Right lobe of liver (tissue), 4 donors: ENCODE data around the gene KRTAP2-3.

ENCODE experiments used
- POLR2A ChIP-seq: fragments of 450-650 bp; IDR thresholded peaks from one replicate; pipeline ENCODE4 v1.6.1; 2017; ENCODE audit warnings: antibody characterized with exemption, mild to moderate bottlenecking
- TF ChIP-seq, protein P1 (sequence below), 4 donors: fragments of 200-600 bp in 3 of 4; fragments of 450-650 bp in 1 of 4; IDR thresholded peaks; one replicate each; pipeline versions ENCODE4 v1.5.1 to v1.8.0; 2016 to 2022; ENCODE audit warnings: antibody characterized with exemption in 4 of 4, mild to moderate bottlenecking in 2 of 4
- donor health status: DM: no; HTN: no; CAD: no.
- donor health status: DM: no; HTN: no; CAD: no.
- donor health status: DM: no; HTN: yes; CAD: no.

DNA sequence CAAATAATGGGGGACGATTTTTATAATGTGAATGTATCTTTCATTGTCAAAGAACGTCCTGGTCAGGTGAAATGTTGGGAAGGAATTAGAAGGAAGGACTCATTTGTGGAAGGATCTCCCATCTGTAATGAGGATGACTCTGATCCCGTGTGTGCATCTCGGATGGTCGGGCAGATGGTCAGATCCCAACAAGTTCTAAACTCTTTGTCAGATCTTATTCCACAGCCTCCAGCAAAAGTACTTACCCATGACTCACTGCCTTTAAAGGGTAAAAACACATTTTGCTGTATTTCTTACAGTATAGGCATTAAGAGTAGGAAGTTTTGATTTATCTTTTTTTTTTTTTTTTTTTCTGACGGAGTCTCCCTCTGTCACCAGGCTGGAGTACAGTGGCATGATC, 38.6 kb upstream of the KRTAP2-3 start:
- TF ChIP-seq, protein P1, sequence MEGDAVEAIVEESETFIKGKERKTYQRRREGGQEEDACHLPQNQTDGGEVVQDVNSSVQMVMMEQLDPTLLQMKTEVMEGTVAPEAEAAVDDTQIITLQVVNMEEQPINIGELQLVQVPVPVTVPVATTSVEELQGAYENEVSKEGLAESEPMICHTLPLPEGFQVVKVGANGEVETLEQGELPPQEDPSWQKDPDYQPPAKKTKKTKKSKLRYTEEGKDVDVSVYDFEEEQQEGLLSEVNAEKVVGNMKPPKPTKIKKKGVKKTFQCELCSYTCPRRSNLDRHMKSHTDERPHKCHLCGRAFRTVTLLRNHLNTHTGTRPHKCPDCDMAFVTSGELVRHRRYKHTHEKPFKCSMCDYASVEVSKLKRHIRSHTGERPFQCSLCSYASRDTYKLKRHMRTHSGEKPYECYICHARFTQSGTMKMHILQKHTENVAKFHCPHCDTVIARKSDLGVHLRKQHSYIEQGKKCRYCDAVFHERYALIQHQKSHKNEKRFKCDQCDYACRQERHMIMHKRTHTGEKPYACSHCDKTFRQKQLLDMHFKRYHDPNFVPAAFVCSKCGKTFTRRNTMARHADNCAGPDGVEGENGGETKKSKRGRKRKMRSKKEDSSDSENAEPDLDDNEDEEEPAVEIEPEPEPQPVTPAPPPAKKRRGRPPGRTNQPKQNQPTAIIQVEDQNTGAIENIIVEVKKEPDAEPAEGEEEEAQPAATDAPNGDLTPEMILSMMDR (IDR thresholded peaks at IDR 0.05) = no peak
- TF ChIP-seq POLR2A = no peak
